Measurements from ENCODE around the gene SMIM23. TPM values are rescaled to one million over a fixed set of nuclear protein-coding genes. Genes with fewer than 3 reads are reported as not detected.

The SMIM23 gene
- total RNA-seq, 1 donor: not detected

- no peak overlapping the region for H3K4me3 ChIP-seq (ENCODE audit: low read depth, low read length)
- TF ChIP-seq CTCF (IDR thresholded peaks at IDR 0.05; ENCODE audit: insufficient read depth, low read depth, low read length): no peak
- no peak for DNase-seq (ENCODE audit: low read depth)
These were observed 35.7 kb downstream of the SMIM23 start for GRCh38 chr5:171821286-171821685.

DNA sequence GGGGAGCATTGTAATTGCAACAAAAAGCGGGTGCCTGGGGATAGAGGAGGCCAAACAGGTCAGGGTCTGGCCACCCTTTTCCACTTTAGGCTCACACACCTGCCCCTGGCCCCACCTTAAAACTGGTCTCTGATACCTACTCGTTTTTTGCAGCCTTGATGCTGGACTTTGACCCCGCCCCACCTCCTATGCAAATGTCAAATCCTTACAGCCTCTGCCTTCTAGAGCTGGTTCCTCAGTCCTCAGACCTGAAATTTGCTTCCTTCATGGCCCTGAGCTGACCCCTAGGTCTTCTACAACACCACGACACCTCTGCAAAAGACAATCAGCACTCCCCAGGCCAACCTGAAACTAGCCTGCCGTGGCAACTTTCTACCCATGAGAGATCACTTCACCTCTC, 37.7 kb downstream of the SMIM23 start:
- no peak for TF ChIP-seq CTCF (IDR thresholded peaks at IDR 0.05; ENCODE audit: insufficient read depth, low read depth, low read length)
- no peak for DNase-seq (ENCODE audit: low read depth)
- no peak overlapping the region for H3K4me3 ChIP-seq (ENCODE audit: low read depth, low read length)

GRCh38 chr5:171825051-171825450, 39.4 kb downstream of the SMIM23 start:
- no peak for DNase-seq (ENCODE audit: low read depth)
- H3K4me3 ChIP-seq (ENCODE audit: low read depth, low read length): no peak overlapping the region
- TF ChIP-seq CTCF (IDR thresholded peaks at IDR 0.05; ENCODE audit: insufficient read depth, low read depth, low read length): no peak

DNA sequence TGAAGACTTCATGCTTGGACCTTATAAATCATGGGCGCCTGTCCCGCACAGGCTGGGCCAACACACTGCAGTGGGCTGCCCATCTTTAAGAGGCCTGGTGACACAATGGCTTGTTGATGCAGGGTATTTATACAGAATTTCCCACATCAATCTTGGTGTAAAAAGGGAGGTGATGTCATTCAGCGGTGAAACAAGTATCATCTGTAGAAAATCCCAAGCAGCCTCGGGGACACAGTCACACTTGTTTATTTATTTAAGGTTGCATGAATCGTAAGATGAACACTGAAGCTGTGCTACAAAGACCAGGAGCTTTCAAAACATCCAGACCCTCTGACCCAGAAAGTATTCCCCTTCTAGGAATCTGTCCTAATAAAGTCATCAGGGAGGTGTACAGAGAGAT, 40.5 kb downstream of the SMIM23 start:
- no peak overlapping the region for H3K4me3 ChIP-seq (ENCODE audit: low read depth, low read length)
- TF ChIP-seq CTCF (IDR thresholded peaks at IDR 0.05; ENCODE audit: insufficient read depth, low read depth, low read length): no peak
- peak; percentile 20 for DNase-seq (ENCODE audit: low read depth)

DNA sequence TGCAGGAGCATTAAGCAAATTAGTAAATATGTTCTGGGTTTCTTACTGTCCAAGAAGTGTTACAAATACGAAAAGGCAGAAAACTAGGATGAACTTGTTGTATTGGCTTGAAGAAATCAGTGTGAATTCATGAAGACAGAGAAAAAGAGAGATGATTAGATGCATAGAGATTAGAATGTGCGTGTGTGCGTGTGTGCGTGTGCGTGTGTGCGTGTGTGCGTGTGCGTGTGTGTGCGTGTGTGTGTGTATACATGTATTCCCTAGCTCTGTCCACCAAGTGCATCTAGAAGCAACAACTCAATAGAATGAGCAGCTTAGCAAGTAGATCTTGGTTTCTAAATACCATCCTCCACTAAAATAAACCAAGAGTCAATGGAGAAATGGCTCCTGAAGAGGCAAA, 41.5 kb downstream of the SMIM23 start:
- no peak overlapping the region for H3K4me3 ChIP-seq (ENCODE audit: low read depth, low read length)
- DNase-seq (ENCODE audit: low read depth): no peak
- TF ChIP-seq CTCF (IDR thresholded peaks at IDR 0.05; ENCODE audit: insufficient read depth, low read depth, low read length): no peak

- no peak overlapping the region for H3K4me3 ChIP-seq (ENCODE audit: low read depth, low read length)
- no peak for DNase-seq (ENCODE audit: low read depth)
- no peak for TF ChIP-seq CTCF (IDR thresholded peaks at IDR 0.05; ENCODE audit: insufficient read depth, low read depth, low read length)
These were observed 45.1 kb downstream of the SMIM23 start for GRCh38 chr5:171830686-171831085.

DNA sequence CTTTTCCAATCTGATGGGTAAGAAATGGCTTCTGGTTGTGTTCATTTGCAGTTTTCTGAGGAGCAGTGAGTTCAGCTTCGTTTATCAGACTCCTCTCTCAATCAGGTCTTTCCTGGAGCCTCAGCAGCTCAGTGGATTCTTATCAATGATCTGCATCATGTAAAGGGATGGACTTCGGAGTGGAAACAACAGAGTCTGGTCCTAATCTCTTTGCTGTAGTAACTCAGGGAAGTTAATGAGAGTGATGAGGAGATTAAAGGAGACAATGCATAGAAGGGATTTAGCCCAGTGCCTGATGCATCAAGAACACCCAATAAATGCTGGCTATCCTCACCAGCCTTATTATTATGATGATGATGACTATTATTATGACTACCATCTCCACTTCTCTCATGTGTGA, 47.2 kb downstream of the SMIM23 start:
- TF ChIP-seq CTCF (IDR thresholded peaks at IDR 0.05; ENCODE audit: insufficient read depth, low read depth, low read length): no peak
- DNase-seq (ENCODE audit: low read depth): no peak

More for the DNA sequence above, 47.2 kb downstream of the SMIM23 start:
- H3K4me3 ChIP-seq (ENCODE audit: low read depth, low read length): no peak overlapping the region

Measured in fibroblast of villous mesenchyme (primary cell).